Fibroblast of villous mesenchyme (primary cell): ENCODE results near the gene TESK1. TPM values are rescaled to one million over a fixed set of nuclear protein-coding genes. Genes with fewer than 3 reads are reported as not detected.
A peak's percentile ranks its signal among the peaks of the same experiment; 100 is the strongest.
"Not testable (repeated sequence)": the region's sequence is repeated elsewhere in the genome, so short reads cannot be mapped to it uniquely, and the experiment has no call there.

Source experiments
- DNase-seq: peaks from one replicate; pipeline ENCODE4 v3.0.0-alpha.2; 2010; ENCODE audit warnings: low read depth
- H3K4me3 ChIP-seq: 2 replicates; pipeline ENCODE4 v1.5.1; 2011; ENCODE audit warnings: low read depth, mild to moderate bottlenecking, low read length
- CTCF ChIP-seq: IDR thresholded peaks from 2 replicates; pipeline ENCODE4 v1.5.1; 2012; ENCODE audit warnings: low read depth, mild to moderate bottlenecking, low read length; ENCODE audit not compliant: insufficient read depth
- total RNA-seq: library from RNA; depleted of rRNA; stranded (reverse); fragments of >200 nt; gene quantifications from 2 replicates; pipeline ENCODE4 v1.2.3, GENCODE V29; 2012

TESK1 gene
- total RNA-seq, 1 donor = 13.0 TPM

- no peak for DNase-seq
- no peak overlapping the region for H3K4me3 ChIP-seq
- no peak for TF ChIP-seq CTCF
Observed at GRCh38 chr9:35643046-35643445, 38.0 kb downstream of the TESK1 start.

DNA sequence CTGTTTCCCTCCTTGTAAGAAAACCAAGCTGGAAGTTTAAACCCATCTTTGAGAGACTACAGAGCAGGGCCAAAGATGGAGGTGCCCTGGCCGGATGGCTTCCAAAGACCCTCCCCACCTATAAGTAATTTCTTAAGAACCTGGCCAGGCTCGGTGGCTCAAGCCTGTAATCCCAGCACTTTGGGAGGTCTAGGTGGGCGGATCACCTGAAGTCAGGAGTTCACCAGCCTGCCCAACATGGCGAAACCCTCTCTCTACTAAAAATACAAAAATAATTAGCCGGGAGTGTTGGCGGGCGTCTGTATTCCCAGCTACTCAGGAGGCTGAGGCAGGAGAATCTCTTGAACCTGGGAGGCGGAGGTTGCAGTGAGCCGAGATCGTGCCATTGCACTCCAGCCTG, 40.7 kb downstream of the TESK1 start:
- not testable (repeated sequence) for DNase-seq
- peak overlapping the region; percentile 67 for H3K4me3 ChIP-seq

- H3K4me3 ChIP-seq = peak overlapping the region; percentile 67
- DNase-seq = peak; percentile 26
- no peak for TF ChIP-seq CTCF
Observed at GRCh38 chr9:35646153-35646532, 41.1 kb downstream of the TESK1 start.

- DNase-seq = peak; percentile 88
- peak; percentile 90 for TF ChIP-seq CTCF
- H3K4me3 ChIP-seq = peak overlapping the region; percentile 67
Observed at GRCh38 chr9:35646533-35647265, 41.6 kb downstream of the TESK1 start.

DNA sequence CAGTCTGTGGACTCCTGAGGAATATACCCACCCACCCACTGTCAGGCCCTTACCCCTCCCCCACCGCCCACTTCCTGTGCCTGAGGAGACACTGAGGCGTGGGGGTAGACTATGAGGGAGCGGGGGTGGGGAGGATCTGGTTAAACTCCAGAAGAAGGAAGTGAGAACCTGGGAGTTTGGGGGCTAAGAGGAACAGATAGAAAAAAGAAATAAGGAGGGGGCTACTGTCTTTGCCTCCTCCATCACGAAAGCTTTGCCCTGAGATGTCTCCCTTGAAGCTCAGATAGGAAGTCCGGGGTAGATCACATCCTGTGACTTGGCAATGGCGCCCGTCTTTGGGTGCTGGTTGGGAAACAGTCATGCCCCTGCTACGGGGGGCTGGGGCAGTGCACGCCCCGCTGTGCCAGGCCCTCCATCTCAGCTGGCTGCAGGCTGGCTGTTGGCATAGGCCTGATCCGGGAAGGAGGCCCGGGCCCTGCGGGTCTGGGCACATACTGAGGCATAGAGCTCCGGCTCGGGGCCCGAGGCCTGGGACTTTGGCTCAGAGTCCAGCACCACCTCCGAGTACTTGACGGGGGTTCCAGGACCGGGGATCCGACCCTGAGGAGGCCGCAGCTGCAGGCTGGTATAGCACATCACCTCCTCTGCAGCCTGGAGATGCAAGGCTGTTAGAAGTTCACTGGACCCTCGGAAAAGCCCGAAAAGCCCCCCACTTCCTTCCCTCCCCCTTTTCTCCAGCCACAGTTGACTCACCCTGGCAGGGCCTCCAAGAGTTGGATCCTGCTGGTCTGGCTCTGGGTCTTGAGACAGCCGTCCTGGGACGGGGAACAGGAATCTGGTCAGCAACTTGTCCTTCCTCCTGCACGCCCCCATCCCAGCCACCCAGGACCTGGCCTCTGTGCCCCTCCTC, 44.6 kb downstream of the TESK1 start:
- no peak for DNase-seq
- no peak overlapping the region for H3K4me3 ChIP-seq

GRCh38 chr9:35650341-35651158, 45.5 kb downstream of the TESK1 start, which contains the start of gene SIT1:
Gene SIT1, minus strand, starts transcription at chr9:35650931. Its CDS starts 78 bp downstream, at chr9:35650853.
- no peak for TF ChIP-seq CTCF
- no peak within 1 kb of the TSS for H3K4me3 ChIP-seq
- no peak for DNase-seq

More for the DNA sequence above, 44.6 kb downstream of the TESK1 start:
- no peak for TF ChIP-seq CTCF
